Calu3 (cell line): ENCODE data around the gene ISOC1. TPM values are rescaled to one million over a fixed set of nuclear protein-coding genes. Genes with fewer than 3 reads are reported as not detected.

Experiments
- Bru-seq: library from RNA; stranded (reverse); fragments of 400-500 nt; gene quantifications from one replicate; lab custom pipeline; 2021; lab: Mats Ljungman, UMichigan
- BruChase-seq, 2 experiments: library from RNA; stranded (reverse); fragments of 400-500 nt; gene quantifications; one replicate each; lab custom pipeline; 2021; lab: Mats Ljungman, UMichigan
- BruUV-seq: library from RNA; stranded (reverse); fragments of 400-500 nt; replicated peaks from 2 replicates; lab custom pipeline; 2021; lab: Mats Ljungman, UMichigan
- CTCF ChIA-PET: fragments of 300-600 bp; sonication (Branson Sonifier 250); formaldehyde crosslinking; loops from one replicate; lab custom pipeline; 2022; ENCODE audit warnings: antibody characterized with exemption; lab: Charles Lee
- DNase-seq: peaks from one replicate; pipeline ENCODE4 v3.0.0; 2022
- H3K27ac Mint-ChIP-seq: one replicate; pipeline ENCODE4 v1.8.0; 2022; ENCODE audit warnings: mixed read lengths; ENCODE audit not compliant: unreplicated experiment
- H3K27me3 Mint-ChIP-seq: one replicate; pipeline ENCODE4 v1.8.0; 2022; ENCODE audit warnings: mixed read lengths; ENCODE audit not compliant: unreplicated experiment
- H3K36me3 Mint-ChIP-seq: one replicate; pipeline ENCODE4 v1.8.0; 2022; ENCODE audit warnings: mild to moderate bottlenecking, moderate library complexity, mixed read lengths; ENCODE audit not compliant: insufficient read depth, unreplicated experiment
- H3K4me1 Mint-ChIP-seq: one replicate; pipeline ENCODE4 v1.8.0; 2022; ENCODE audit warnings: mild to moderate bottlenecking, low read depth, mixed read lengths; ENCODE audit not compliant: unreplicated experiment
- H3K4me3 Mint-ChIP-seq: one replicate; pipeline ENCODE4 v1.8.0; 2022; ENCODE audit warnings: mild to moderate bottlenecking, low read depth, moderate library complexity, mixed read lengths; ENCODE audit not compliant: unreplicated experiment
- H3K9me3 Mint-ChIP-seq: one replicate; pipeline ENCODE4 v1.8.0; 2022; ENCODE audit warnings: low read depth, mixed read lengths; ENCODE audit not compliant: unreplicated experiment
- intact Hi-C: fragments of 100-400 bp; cut with micrococcal nuclease; formaldehyde crosslinking; loops from one replicate; pipeline ENCODE4 v1.10.0; 2022; ENCODE audit not compliant: unreplicated experiment
- long read RNA-seq: library from polyadenylated mRNA; stranded (forward); transcript quantifications from one replicate; pipeline ENCODE4 v2.0.0, GENCODE V29; 2022
- total RNA-seq: library from RNA; stranded (reverse); gene quantifications from 2 replicates; pipeline ENCODE4 v1.2.3, GENCODE V29; 2022
- TF ChIP-seq, protein P1 (sequence below): fragments of 200-600 bp; IDR thresholded peaks from one replicate; pipeline ENCODE4 v1.8.0; 2022; ENCODE audit warnings: antibody characterized with exemption; ENCODE audit not compliant: unreplicated experiment

The ISOC1 gene
- total RNA-seq (30.8 and 32.6 TPM in 2 replicates), Bru-seq, nascent RNA (percentile 77 among the genes with signal in this experiment), BruChase-seq, experiment 1, labeled RNA remaining after a 6-hour chase (percentile 81 among the genes with signal in this experiment), BruChase-seq, experiment 2, labeled RNA remaining after a 2-hour chase (percentile 78 among the genes with signal in this experiment)
- long read RNA-seq, transcript ISOC1-201 (5 exons, 1,940 nt) = major isoform, 99 of 104 reads
- long read RNA-seq, partial matches to known transcripts = 1 of 104 reads
- long read RNA-seq, other reads (novel, unspliced or antisense) = 4 of 104 reads

DNA sequence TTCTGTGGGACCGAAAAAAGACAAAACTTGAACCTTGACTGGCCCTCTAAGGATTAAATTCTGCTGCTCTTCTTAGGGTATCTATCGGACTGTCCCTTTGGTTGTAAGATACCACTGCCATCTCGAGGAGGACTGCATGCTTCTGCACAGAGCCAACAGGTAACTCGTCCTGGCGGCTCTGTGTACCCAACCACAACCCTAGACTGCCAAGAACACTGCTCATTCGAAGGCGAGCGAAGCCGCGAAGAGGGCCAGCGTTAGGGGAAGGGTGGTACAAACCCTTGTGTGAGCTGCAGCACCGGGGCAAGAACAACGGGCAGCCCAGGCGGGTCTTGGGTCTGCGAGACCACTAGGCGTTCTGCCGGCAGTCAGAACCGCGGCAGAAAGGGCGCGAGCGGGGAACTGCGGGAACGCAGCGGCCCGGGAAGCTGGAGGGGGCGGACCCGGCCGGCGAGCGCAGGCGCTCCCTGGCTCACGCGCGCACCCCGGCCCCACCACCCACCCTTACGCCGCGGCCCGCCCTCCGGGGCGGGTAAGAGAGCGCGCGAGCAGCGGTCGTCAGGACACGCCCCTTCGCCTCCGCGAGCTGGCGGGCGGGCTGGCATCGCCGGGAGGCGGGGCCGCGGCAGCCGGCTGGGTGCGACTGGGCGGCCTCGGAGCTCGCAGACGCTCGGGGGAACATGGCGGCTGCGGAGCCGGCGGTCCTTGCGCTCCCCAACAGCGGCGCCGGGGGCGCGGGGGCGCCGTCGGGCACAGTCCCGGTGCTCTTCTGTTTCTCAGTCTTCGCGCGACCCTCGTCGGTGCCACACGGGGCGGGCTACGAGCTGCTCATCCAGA is at the start of gene ISOC1:
ISOC1 (plus strand) TSS at position 663 of the 837 bp plus-strand sequence; CDS start at position 681, 18 bp downstream.
- peak; percentile 98 for DNase-seq
- CTCF ChIA-PET = interaction anchor here (0.6 to 1.3 kb wide), 2 partner anchors 189 to 358 kb away, joined by 3 to 14 read pairs; no protein-coding TSS in a partner anchor
- no peaks in the 10 kb centered on the region for H3K9me3 Mint-ChIP-seq
- no peaks in the 10 kb centered on the region for H3K27me3 Mint-ChIP-seq
- peaks cover 19% of the 10 kb centered on the region for H3K36me3 Mint-ChIP-seq
- H3K4me1 Mint-ChIP-seq = peaks cover 13% of the 10 kb centered on the region
- BruUV-seq = no TSS peak
- TF ChIP-seq, protein P1, sequence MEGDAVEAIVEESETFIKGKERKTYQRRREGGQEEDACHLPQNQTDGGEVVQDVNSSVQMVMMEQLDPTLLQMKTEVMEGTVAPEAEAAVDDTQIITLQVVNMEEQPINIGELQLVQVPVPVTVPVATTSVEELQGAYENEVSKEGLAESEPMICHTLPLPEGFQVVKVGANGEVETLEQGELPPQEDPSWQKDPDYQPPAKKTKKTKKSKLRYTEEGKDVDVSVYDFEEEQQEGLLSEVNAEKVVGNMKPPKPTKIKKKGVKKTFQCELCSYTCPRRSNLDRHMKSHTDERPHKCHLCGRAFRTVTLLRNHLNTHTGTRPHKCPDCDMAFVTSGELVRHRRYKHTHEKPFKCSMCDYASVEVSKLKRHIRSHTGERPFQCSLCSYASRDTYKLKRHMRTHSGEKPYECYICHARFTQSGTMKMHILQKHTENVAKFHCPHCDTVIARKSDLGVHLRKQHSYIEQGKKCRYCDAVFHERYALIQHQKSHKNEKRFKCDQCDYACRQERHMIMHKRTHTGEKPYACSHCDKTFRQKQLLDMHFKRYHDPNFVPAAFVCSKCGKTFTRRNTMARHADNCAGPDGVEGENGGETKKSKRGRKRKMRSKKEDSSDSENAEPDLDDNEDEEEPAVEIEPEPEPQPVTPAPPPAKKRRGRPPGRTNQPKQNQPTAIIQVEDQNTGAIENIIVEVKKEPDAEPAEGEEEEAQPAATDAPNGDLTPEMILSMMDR = peak; percentile 11
- H3K27ac Mint-ChIP-seq = peak within 1 kb of the TSS; percentile 68
- intact Hi-C loops = no loop called here
- peak within 1 kb of the TSS; percentile 92 for H3K4me3 Mint-ChIP-seq

DNA sequence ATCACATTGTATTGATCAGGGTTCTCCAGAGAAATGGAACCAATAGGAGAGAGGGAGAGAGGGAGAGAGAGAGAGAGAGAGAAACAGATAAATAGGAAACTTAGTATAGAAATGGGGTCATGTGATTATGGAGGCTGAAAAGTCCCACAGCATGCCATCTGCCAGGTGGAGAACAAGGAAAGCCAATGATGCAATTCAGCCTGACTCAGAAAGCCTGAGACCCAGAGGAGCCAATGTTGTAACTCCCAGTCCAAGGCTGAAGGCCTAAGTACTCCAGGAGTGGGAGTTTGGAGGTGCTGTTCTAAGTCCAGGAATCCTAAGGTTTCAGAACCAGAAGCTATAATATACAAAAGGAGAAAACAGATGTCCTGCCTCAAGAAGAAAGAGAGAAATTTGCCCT is 48.4 kb upstream of the ISOC1 start:
- no peaks in the 10 kb centered on the region for H3K36me3 Mint-ChIP-seq
- no TSS peak for BruUV-seq

DNA sequence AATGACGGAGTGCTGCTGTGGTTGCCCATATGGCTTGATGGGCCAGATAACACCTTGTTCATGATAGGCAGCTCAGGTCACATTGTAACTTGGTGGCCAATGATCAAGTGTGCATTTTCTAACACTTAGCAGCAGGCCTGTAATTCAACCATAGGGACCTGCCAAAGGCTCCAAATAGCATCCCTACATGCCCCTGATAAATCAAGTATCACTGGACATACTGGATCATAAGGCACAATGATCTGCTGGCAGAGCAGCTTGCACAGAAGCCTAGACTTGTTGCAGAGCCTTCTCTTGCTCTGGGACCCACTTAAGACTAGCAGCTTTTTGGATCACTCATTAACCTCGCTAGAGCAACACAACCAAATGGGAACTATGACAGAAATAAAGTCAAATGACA is 46.0 kb upstream of the ISOC1 start:
- CTCF ChIA-PET = no interaction called here
- H3K4me1 Mint-ChIP-seq = no peaks in the 10 kb centered on the region
- no peak overlapping the region for H3K4me3 Mint-ChIP-seq
- intact Hi-C loops = no loop called here
- H3K36me3 Mint-ChIP-seq = no peaks in the 10 kb centered on the region
- H3K27ac Mint-ChIP-seq = no peak overlapping the region
- no TSS peak for BruUV-seq
- H3K27me3 Mint-ChIP-seq = no peaks in the 10 kb centered on the region
- peaks cover 7% of the 10 kb centered on the region for H3K9me3 Mint-ChIP-seq
- DNase-seq = no peak
- TF ChIP-seq, protein P1 = no peak

More for the DNA sequence above, 48.4 kb upstream of the ISOC1 start:
- no peaks in the 10 kb centered on the region for H3K27me3 Mint-ChIP-seq
- no peaks in the 10 kb centered on the region for H3K4me1 Mint-ChIP-seq
- peaks cover 11% of the 10 kb centered on the region for H3K9me3 Mint-ChIP-seq
- TF ChIP-seq, protein P1 = no peak
- CTCF ChIA-PET = no interaction called here
- H3K27ac Mint-ChIP-seq = no peak overlapping the region
- DNase-seq = no peak
- intact Hi-C loops = no loop called here
- H3K4me3 Mint-ChIP-seq = no peak overlapping the region

DNA sequence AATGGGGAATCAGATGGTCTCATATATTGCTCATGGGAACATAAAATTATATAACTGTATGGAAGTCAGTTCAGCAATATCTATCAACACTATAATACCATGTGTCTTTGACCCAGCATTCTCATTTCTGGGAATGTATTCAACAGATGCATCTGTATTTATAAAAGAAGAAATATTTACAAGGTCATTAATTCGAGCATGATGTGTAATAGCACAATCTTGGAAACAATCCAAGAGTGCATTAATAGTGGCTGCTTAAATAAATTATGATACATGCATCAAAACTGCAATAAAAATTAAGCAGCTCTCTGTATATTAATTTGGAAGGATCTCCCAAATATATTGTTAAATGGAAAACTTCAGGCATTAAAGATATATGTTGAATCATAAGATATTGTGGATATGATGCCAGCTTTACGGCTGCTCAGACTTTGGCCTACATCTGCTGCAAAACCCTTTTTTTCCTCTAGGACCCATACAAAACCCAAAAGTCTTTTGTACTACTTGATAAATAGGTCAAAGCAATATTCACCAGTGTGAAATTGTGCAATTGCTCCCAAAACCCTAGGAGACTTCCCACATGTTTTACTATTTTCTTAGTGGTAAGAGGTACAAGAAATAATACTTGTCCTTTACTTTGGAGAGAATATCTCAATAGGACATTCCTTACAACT is 45.3 kb upstream of the ISOC1 start:
- H3K9me3 Mint-ChIP-seq = peaks cover 6% of the 10 kb centered on the region
- no peak overlapping the region for H3K27ac Mint-ChIP-seq
- CTCF ChIA-PET = no interaction called here
- H3K4me1 Mint-ChIP-seq = no peaks in the 10 kb centered on the region
- BruUV-seq = no TSS peak
- no peak overlapping the region for H3K4me3 Mint-ChIP-seq
- no peaks in the 10 kb centered on the region for H3K27me3 Mint-ChIP-seq
- TF ChIP-seq, protein P1 = no peak
- H3K36me3 Mint-ChIP-seq = no peaks in the 10 kb centered on the region
- intact Hi-C loops = no loop called here
- DNase-seq = no peak
